OCI-LY1 (cell line): ENCODE measurements around the gene TMEM164.

Experiments used
- H2AFZ ChIP-seq: fragments of 200-600 bp; sonication (generic), shearing (Covaris generic); 2 replicates; pipeline ENCODE4 v1.6.0; 2014; ENCODE audit warnings: antibody characterized with exemption, mild to moderate bottlenecking, low read length
- H3F3A ChIP-seq: fragments of 200-600 bp; sonication (generic), shearing (Covaris generic); 2 replicates; pipeline ENCODE4 v1.6.0; 2014; ENCODE audit warnings: mild to moderate bottlenecking, antibody characterized with exemption, low read length, moderate library complexity; ENCODE audit not compliant: insufficient read depth
- H3K27ac ChIP-seq: fragments of 200-600 bp; sonication (generic); 2 replicates; pipeline ENCODE4 v1.5.1; 2014; ENCODE audit warnings: low read length, mixed run types, mild to moderate bottlenecking, low read depth; ENCODE audit not compliant: poor library complexity, severe bottlenecking
- H3K27me3 ChIP-seq: fragments of 200-600 bp; sonication (generic); 2 replicates; pipeline ENCODE4 v1.6.0; 2014; ENCODE audit warnings: antibody characterized with exemption, mild to moderate bottlenecking, low read length, moderate library complexity; ENCODE audit not compliant: insufficient read depth
- H3K36me3 ChIP-seq: fragments of 200-600 bp; sonication (generic); 2 replicates; pipeline ENCODE4 v1.6.1; 2014; ENCODE audit warnings: mild to moderate bottlenecking, antibody characterized with exemption, low read length, moderate library complexity, mixed read lengths; ENCODE audit not compliant: insufficient read depth
- H3K4me1 ChIP-seq: fragments of 200-600 bp; sonication (generic); 2 replicates; pipeline ENCODE4 v1.5.1; 2014; ENCODE audit warnings: mild to moderate bottlenecking, low read length, moderate library complexity; ENCODE audit not compliant: insufficient read depth, severe bottlenecking
- H3K4me2 ChIP-seq: fragments of 200-600 bp; sonication (generic), shearing (Covaris generic); 2 replicates; pipeline ENCODE4 v1.6.1; 2014; ENCODE audit warnings: low read length
- H3K4me3 ChIP-seq: fragments of 200-600 bp; sonication (generic); 2 replicates; pipeline ENCODE4 v1.5.1; 2014; ENCODE audit warnings: low read length, low read depth, mild to moderate bottlenecking, mixed read lengths; ENCODE audit not compliant: poor library complexity, severe bottlenecking
- H3K79me2 ChIP-seq: fragments of 200-600 bp; shearing (Covaris generic); 2 replicates; pipeline ENCODE4 v1.6.1; 2016; ENCODE audit warnings: mixed run types, low read length, mixed read lengths; ENCODE audit not compliant: insufficient read depth
- H3K9ac ChIP-seq: fragments of 200-600 bp; sonication (generic), shearing (Covaris generic); 2 replicates; pipeline ENCODE4 v1.6.1; 2014; ENCODE audit warnings: mild to moderate bottlenecking, low read length, mixed read lengths
- H3K9me2 ChIP-seq: fragments of 200-600 bp; sonication (generic), shearing (Covaris generic); 2 replicates; pipeline ENCODE4 v1.6.1; 2014; ENCODE audit warnings: low read depth, mild to moderate bottlenecking, low read length, mixed read lengths
- H3K9me3 ChIP-seq: fragments of 200-600 bp; shearing (Covaris generic); 2 replicates; pipeline ENCODE4 v1.6.1; 2014; ENCODE audit warnings: low read length, mixed read lengths
- H4K20me1 ChIP-seq: fragments of 200-600 bp; sonication (generic), shearing (Covaris generic); 2 replicates; pipeline ENCODE4 v1.6.0; 2016; ENCODE audit warnings: mild to moderate bottlenecking, low read length; ENCODE audit not compliant: insufficient read depth
- CTCF ChIP-seq: fragments of 200-600 bp; sonication (generic), shearing (Covaris generic); IDR thresholded peaks from 2 replicates; pipeline ENCODE4 v1.5.1; 2017; ENCODE audit warnings: mild to moderate bottlenecking, antibody characterized with exemption, low read length, moderate library complexity, mixed read lengths
- EZH2 ChIP-seq: fragments of 200-600 bp; sonication (generic), shearing (Covaris generic); IDR thresholded peaks from 2 replicates; pipeline ENCODE4 v1.8.0; 2017; ENCODE audit warnings: borderline replicate concordance, mixed run types, mild to moderate bottlenecking, antibody characterized with exemption, low read length, moderate library complexity, mixed read lengths

TMEM164 gene

GRCh38 chrX:110052303-110052702 lies 49.4 kb downstream of the TMEM164 start:
- H3K9me3 ChIP-seq: no peaks in the 10 kb centered on the region
- no peak for TF ChIP-seq EZH2
- TF ChIP-seq CTCF: no peak
- H3K27me3 ChIP-seq: no peaks in the 10 kb centered on the region
- no peak overlapping the region for H3K9ac ChIP-seq
- no peaks in the 10 kb centered on the region for H3K79me2 ChIP-seq
- H4K20me1 ChIP-seq: no peaks in the 10 kb centered on the region
- no peak overlapping the region for H3K27ac ChIP-seq
- no peak overlapping the region for H2AFZ ChIP-seq
- H3K4me1 ChIP-seq: no peaks in the 10 kb centered on the region
- H3F3A ChIP-seq: no peaks in the 10 kb centered on the region
- H3K4me2 ChIP-seq: no peak overlapping the region
- H3K36me3 ChIP-seq: no peaks in the 10 kb centered on the region
- H3K9me2 ChIP-seq: no peaks in the 10 kb centered on the region
- H3K4me3 ChIP-seq: no peak overlapping the region

GRCh38 chrX:110053453-110053852 lies 50.5 kb downstream of the TMEM164 start:
- H3K4me3 ChIP-seq: no peak overlapping the region
- H3K4me2 ChIP-seq: no peak overlapping the region
- no peaks in the 10 kb centered on the region for H3F3A ChIP-seq
- H3K36me3 ChIP-seq: no peaks in the 10 kb centered on the region
- no peak overlapping the region for H3K27ac ChIP-seq
- no peaks in the 10 kb centered on the region for H3K27me3 ChIP-seq
- no peaks in the 10 kb centered on the region for H4K20me1 ChIP-seq
- H3K9me2 ChIP-seq: no peaks in the 10 kb centered on the region
- H3K79me2 ChIP-seq: no peaks in the 10 kb centered on the region
- H2AFZ ChIP-seq: no peak overlapping the region
- H3K9ac ChIP-seq: no peak overlapping the region
- H3K9me3 ChIP-seq: no peaks in the 10 kb centered on the region
- H3K4me1 ChIP-seq: no peaks in the 10 kb centered on the region
- TF ChIP-seq CTCF (no peak), EZH2 (no peak)

- Histone ChIP-seq H2AFZ (no peak overlapping the region), H3K9me2 (no peaks in the 10 kb centered on the region), H4K20me1 (no peaks in the 10 kb centered on the region), H3K27ac (no peak overlapping the region), H3K4me3 (no peak overlapping the region), H3K79me2 (no peaks in the 10 kb centered on the region), H3K36me3 (no peaks in the 10 kb centered on the region), H3K9me3 (no peaks in the 10 kb centered on the region), H3F3A (no peaks in the 10 kb centered on the region), H3K27me3 (no peaks in the 10 kb centered on the region), H3K4me2 (no peak overlapping the region), H3K9ac (no peak overlapping the region), H3K4me1 (no peaks in the 10 kb centered on the region)
- TF ChIP-seq CTCF (no peak), EZH2 (no peak)
Measured at GRCh38 chrX:110055616-110056015, 52.7 kb downstream of the TMEM164 start.
